Mesothelial cell of epicardium (in vitro differentiated cells): ENCODE measurements around the gene CYP3A4. TPM values are rescaled to one million over a fixed set of nuclear protein-coding genes. Genes with fewer than 3 reads are reported as not detected.

ENCODE experiments used
- DNase-seq, 2 experiments: peaks; one replicate each; pipeline ENCODE4 v3.0.0; 2021; ENCODE audit warnings: low spot score in 2 of 2; ENCODE audit not compliant: unreplicated experiment in 2 of 2
- H3K27ac Mint-ChIP-seq: 2 replicates; pipeline ENCODE4 v1.8.0; 2021; ENCODE audit warnings: mixed read lengths
- H3K27me3 Mint-ChIP-seq: 2 replicates; pipeline ENCODE4 v1.8.0; 2021; ENCODE audit warnings: low read depth, mixed read lengths
- H3K36me3 Mint-ChIP-seq: 2 replicates; pipeline ENCODE4 v1.8.0; 2021; ENCODE audit warnings: mixed read lengths
- H3K4me1 Mint-ChIP-seq: 2 replicates; pipeline ENCODE4 v1.8.0; 2021; ENCODE audit warnings: mixed read lengths
- H3K4me3 Mint-ChIP-seq: 2 replicates; pipeline ENCODE4 v1.8.0; 2021; ENCODE audit warnings: mild to moderate bottlenecking, moderate library complexity, mixed read lengths
- H3K9me3 Mint-ChIP-seq: 2 replicates; pipeline ENCODE4 v1.8.0; 2021; ENCODE audit warnings: mixed read lengths
- CTCF ChIP-seq: fragments of 200-600 bp; sonication (generic); IDR thresholded peaks from one replicate; pipeline ENCODE4 v1.5.0; 2021; ENCODE audit warnings: antibody characterized with exemption; ENCODE audit not compliant: unreplicated experiment
- total RNA-seq: library from RNA; stranded (reverse); gene quantifications from 3 replicates; pipeline ENCODE4 v1.2.1, GENCODE V29; 2021

Gene CYP3A4
- total RNA-seq, 1 donor from 2014 or later = not detected

GRCh38 chr7:99768471-99768870 is 15.5 kb downstream of the CYP3A4 start:
- Mint-ChIP-seq H3K36me3 (no peaks in the 10 kb centered on the region), H3K4me3 (no peak overlapping the region), H3K9me3 (peaks cover 10% of the 10 kb centered on the region), H3K27ac (no peak overlapping the region), H3K4me1 (no peaks in the 10 kb centered on the region), H3K27me3 (peaks cover 2% of the 10 kb centered on the region)
- no peak for TF ChIP-seq CTCF
- DNase-seq = no peak

- Mint-ChIP-seq H3K4me1 (peaks cover 6% of the 10 kb centered on the region), H3K27ac (no peak overlapping the region), H3K9me3 (peaks cover 10% of the 10 kb centered on the region), H3K4me3 (no peak overlapping the region), H3K27me3 (no peaks in the 10 kb centered on the region), H3K36me3 (no peaks in the 10 kb centered on the region)
- no peak for TF ChIP-seq CTCF
- no peak for DNase-seq
These were observed 16.3 kb downstream of the CYP3A4 start for GRCh38 chr7:99767662-99768061.

GRCh38 chr7:99766484-99767099 is 17.4 kb downstream of the CYP3A4 start:
- Mint-ChIP-seq H3K27ac (no peak overlapping the region), H3K36me3 (no peaks in the 10 kb centered on the region), H3K9me3 (peaks cover 9% of the 10 kb centered on the region), H3K27me3 (no peaks in the 10 kb centered on the region), H3K4me1 (peaks cover 7% of the 10 kb centered on the region), H3K4me3 (no peak overlapping the region)
- DNase-seq = no peak
- no peak for TF ChIP-seq CTCF

DNA sequence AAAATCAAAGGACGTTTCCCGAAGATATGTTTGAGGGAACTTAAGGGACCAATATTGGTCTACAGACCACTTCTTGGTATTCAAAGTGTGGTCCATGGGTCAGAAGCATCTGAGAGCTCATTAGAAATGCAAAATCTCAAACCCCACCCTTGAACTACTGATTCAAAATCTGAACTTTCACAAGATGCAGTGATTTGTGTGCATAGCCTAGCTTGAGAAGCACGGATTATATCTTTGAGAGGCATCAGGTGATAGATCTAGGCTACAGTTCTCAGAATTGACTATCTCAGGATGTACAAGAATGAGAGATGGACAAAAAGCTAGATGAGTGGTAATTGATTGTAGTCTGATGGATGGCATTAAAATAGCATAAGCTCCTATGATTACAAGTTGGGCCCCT is 19.5 kb downstream of the CYP3A4 start:
- Mint-ChIP-seq H3K4me1 (peaks cover 7% of the 10 kb centered on the region), H3K27me3 (no peaks in the 10 kb centered on the region), H3K9me3 (no peaks in the 10 kb centered on the region), H3K36me3 (no peaks in the 10 kb centered on the region), H3K27ac (no peak overlapping the region), H3K4me3 (no peak overlapping the region)
- DNase-seq = no peak
- TF ChIP-seq CTCF = no peak

- no peaks in the 10 kb centered on the region for H3K27me3 Mint-ChIP-seq
- H3K9me3 Mint-ChIP-seq = no peaks in the 10 kb centered on the region
- no peak for DNase-seq
- H3K27ac Mint-ChIP-seq = peak overlapping the region; percentile 48
- peaks cover 12% of the 10 kb centered on the region for H3K4me1 Mint-ChIP-seq
- H3K36me3 Mint-ChIP-seq = no peaks in the 10 kb centered on the region
- H3K4me3 Mint-ChIP-seq = no peak overlapping the region
- TF ChIP-seq CTCF = no peak
These were observed 21.2 kb downstream of the CYP3A4 start for GRCh38 chr7:99762680-99763327.
